DND-41 (cell line): Measurements from ENCODE around the gene TFIP11.
"Not testable (repeated sequence)": the region's sequence is repeated elsewhere in the genome, so short reads cannot be mapped to it uniquely, and the experiment has no call there.

ENCODE experiments used
- ATAC-seq: fragments of 200-7000 bp; cut with Tn5 transposase; 3 replicates; pipeline ENCODE4 v1.9.1; 2021; ENCODE audit warnings: low read depth; ENCODE audit not compliant: insufficient read depth
- DNase-seq: peaks from one replicate; pipeline ENCODE4 v3.0.0-alpha.2; 2020
- H2AFZ ChIP-seq: 2 replicates; pipeline ENCODE4 v1.6.0; 2012; ENCODE audit warnings: low read depth, low read length
- H3K27ac ChIP-seq: 2 replicates; pipeline ENCODE4 v1.5.1; 2012; ENCODE audit warnings: low read length, inconsistent platforms
- H3K27me3 ChIP-seq: fragments of 200-600 bp; sonication (generic); 2 replicates; pipeline ENCODE4 v1.6.0; 2012; ENCODE audit warnings: low read length, mild to moderate bottlenecking, inconsistent platforms; ENCODE audit not compliant: insufficient read depth, poor library complexity
- H3K36me3 ChIP-seq: 2 replicates; pipeline ENCODE4 v1.5.1; 2012; ENCODE audit warnings: low read length, inconsistent platforms; ENCODE audit not compliant: insufficient read depth
- H3K4me1 ChIP-seq: 2 replicates; pipeline ENCODE4 v1.5.1; 2012; ENCODE audit warnings: mild to moderate bottlenecking, low read length; ENCODE audit not compliant: insufficient read depth
- H3K4me2 ChIP-seq: 2 replicates; pipeline ENCODE4 v1.6.0; 2012; ENCODE audit warnings: mild to moderate bottlenecking, moderate library complexity, low read length, inconsistent platforms; ENCODE audit not compliant: insufficient read depth
- H3K4me3 ChIP-seq, 2 experiments: fragments of 200-600 bp in 1 of 2; shearing (Covaris generic) in 1 of 2; 2 replicates each; pipeline ENCODE4 v1.5.1; 2012 to 2016; ENCODE audit warnings: inconsistent platforms in 2 of 2, low read length in 2 of 2, mild to moderate bottlenecking in 2 of 2, low read depth in 1 of 2, moderate library complexity in 1 of 2
- H3K79me2 ChIP-seq: 2 replicates; pipeline ENCODE4 v1.6.0; 2012; ENCODE audit warnings: low read length, inconsistent platforms; ENCODE audit not compliant: insufficient read depth
- H3K9ac ChIP-seq: 2 replicates; pipeline ENCODE4 v1.6.0; 2012; ENCODE audit warnings: low read depth, mild to moderate bottlenecking, inconsistent platforms, low read length, moderate library complexity
- H3K9me3 ChIP-seq: 2 replicates; pipeline ENCODE4 v1.5.1; 2012; ENCODE audit warnings: low read length, moderate library complexity, mild to moderate bottlenecking, inconsistent platforms; ENCODE audit not compliant: insufficient read depth, severe bottlenecking
- H4K20me1 ChIP-seq: 2 replicates; pipeline ENCODE4 v1.6.0; 2012; ENCODE audit warnings: low read length; ENCODE audit not compliant: insufficient read depth
- EZH2 ChIP-seq: IDR thresholded peaks from 3 replicates; pipeline ENCODE4 v1.6.1; 2012; ENCODE audit warnings: borderline replicate concordance, low read depth, mild to moderate bottlenecking, moderate library complexity, low read length, inconsistent platforms; ENCODE audit not compliant: severe bottlenecking
- TF ChIP-seq, protein P1 (sequence below): IDR thresholded peaks from 2 replicates; pipeline ENCODE4 v1.5.1; 2012; ENCODE audit warnings: borderline replicate concordance, low read length, moderate library complexity, mild to moderate bottlenecking; ENCODE audit not compliant: poor library complexity, severe bottlenecking; ENCODE audit errors: extremely low read depth

TFIP11 gene

DNA sequence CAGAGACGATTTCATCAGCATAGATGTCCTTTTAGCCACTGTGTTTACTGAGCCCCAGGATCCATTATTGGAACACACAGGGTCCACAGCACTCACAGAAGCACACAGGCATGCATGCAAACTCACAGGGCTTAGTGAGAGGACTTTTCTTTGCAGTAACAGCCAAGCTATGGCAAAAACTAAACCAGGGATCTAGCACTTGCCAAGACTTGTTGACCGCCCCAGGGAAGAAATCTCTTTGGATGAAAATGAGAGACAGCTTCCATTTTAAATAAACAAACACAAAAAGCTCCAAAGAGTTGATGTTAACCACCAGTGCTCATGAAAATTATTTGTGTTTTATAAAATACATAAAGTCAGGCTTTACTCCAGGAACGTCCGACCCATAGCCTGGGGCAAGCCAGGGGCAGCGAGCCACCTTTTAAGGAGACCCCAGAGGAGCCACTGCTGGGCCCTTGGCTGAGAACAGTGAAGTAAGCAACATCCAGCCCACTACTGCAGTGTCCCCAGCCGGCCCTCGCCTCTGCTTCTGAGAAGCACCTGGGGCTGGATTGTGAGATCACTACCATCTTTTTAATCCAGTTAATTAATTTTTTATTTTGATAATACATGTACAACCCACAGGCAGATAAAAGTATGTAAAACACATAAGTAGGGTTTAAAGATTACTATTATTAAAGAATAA is 22.0 kb upstream of the TFIP11 start:
- Histone ChIP-seq H3K9ac (no peak overlapping the region), H3K4me3 (no peak overlapping the region), H4K20me1 (no peaks in the 10 kb centered on the region), H3K27ac (no peak overlapping the region), H3K36me3 (peaks cover 20% of the 10 kb centered on the region), H3K4me1 (no peaks in the 10 kb centered on the region), H3K4me2 (no peak overlapping the region), H3K27me3 (no peaks in the 10 kb centered on the region), H3K79me2 (no peaks in the 10 kb centered on the region), H2AFZ (no peak overlapping the region), H3K9me3 (no peaks in the 10 kb centered on the region)
- no peak for ATAC-seq
- DNase-seq: no peak
- TF ChIP-seq EZH2: no peak
- TF ChIP-seq, protein P1, sequence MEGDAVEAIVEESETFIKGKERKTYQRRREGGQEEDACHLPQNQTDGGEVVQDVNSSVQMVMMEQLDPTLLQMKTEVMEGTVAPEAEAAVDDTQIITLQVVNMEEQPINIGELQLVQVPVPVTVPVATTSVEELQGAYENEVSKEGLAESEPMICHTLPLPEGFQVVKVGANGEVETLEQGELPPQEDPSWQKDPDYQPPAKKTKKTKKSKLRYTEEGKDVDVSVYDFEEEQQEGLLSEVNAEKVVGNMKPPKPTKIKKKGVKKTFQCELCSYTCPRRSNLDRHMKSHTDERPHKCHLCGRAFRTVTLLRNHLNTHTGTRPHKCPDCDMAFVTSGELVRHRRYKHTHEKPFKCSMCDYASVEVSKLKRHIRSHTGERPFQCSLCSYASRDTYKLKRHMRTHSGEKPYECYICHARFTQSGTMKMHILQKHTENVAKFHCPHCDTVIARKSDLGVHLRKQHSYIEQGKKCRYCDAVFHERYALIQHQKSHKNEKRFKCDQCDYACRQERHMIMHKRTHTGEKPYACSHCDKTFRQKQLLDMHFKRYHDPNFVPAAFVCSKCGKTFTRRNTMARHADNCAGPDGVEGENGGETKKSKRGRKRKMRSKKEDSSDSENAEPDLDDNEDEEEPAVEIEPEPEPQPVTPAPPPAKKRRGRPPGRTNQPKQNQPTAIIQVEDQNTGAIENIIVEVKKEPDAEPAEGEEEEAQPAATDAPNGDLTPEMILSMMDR: no peak

DNA sequence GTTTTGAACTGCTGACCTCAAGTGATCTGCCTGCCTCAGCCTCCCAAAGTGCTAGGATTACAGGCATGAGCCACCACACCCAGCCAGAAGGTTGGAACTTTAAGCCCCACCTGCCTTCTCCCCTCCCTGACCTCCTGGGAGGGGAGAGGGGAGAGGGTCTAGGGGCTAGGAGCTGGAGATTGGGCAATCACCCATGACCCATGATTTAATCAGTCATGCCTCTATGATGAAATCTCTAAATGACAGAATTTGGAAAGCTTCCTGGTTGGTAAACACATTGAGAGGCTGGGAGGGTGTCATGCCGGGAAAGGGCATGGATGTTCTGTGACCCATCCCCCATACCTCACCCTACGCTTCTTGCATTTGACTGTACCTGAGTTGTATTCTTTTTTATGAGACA is 17.1 kb upstream of the TFIP11 start:
- no peaks in the 10 kb centered on the region for H3K27me3 ChIP-seq
- H4K20me1 ChIP-seq: no peaks in the 10 kb centered on the region
- no peak for TF ChIP-seq EZH2
- TF ChIP-seq, protein P1: no peak
- H2AFZ ChIP-seq: no peak overlapping the region
- no peak overlapping the region for H3K4me3 ChIP-seq
- no peak overlapping the region for H3K4me2 ChIP-seq
- DNase-seq (no peak), ATAC-seq (no peak)
- no peaks in the 10 kb centered on the region for H3K79me2 ChIP-seq
- H3K9me3 ChIP-seq: no peaks in the 10 kb centered on the region
- peaks cover 20% of the 10 kb centered on the region for H3K36me3 ChIP-seq
- no peak overlapping the region for H3K27ac ChIP-seq
- H3K9ac ChIP-seq: no peak overlapping the region
- H3K4me1 ChIP-seq: no peaks in the 10 kb centered on the region

DNA sequence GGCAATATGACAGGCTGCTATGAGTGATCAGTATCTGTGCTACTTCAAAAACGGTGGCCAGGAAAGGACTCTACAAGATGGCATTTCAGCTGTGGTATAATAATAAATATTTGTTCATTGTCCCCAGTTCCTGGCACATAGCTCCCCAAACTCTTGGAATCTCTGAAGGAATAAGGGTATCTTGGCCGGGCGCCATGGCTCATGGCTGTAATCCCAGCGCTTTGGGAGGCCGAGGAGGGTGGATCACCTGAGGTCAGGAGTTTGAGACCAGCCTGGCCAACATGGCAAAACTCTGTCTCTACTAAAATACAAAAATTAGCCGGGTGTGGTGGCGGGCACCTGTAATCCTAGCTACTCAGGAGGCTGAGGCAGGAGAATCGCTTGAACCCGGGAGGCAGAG is 16.2 kb upstream of the TFIP11 start:
- not testable (repeated sequence) for H2AFZ ChIP-seq, H3K4me2 ChIP-seq, H3K4me1 ChIP-seq, H3K27ac ChIP-seq, H3K9me3 ChIP-seq, DNase-seq, ATAC-seq, H3K27me3 ChIP-seq, H4K20me1 ChIP-seq, H3K9ac ChIP-seq, H3K79me2 ChIP-seq, H3K4me3 ChIP-seq
- H3K36me3 ChIP-seq: peaks cover 20% of the 10 kb centered on the region

DNA sequence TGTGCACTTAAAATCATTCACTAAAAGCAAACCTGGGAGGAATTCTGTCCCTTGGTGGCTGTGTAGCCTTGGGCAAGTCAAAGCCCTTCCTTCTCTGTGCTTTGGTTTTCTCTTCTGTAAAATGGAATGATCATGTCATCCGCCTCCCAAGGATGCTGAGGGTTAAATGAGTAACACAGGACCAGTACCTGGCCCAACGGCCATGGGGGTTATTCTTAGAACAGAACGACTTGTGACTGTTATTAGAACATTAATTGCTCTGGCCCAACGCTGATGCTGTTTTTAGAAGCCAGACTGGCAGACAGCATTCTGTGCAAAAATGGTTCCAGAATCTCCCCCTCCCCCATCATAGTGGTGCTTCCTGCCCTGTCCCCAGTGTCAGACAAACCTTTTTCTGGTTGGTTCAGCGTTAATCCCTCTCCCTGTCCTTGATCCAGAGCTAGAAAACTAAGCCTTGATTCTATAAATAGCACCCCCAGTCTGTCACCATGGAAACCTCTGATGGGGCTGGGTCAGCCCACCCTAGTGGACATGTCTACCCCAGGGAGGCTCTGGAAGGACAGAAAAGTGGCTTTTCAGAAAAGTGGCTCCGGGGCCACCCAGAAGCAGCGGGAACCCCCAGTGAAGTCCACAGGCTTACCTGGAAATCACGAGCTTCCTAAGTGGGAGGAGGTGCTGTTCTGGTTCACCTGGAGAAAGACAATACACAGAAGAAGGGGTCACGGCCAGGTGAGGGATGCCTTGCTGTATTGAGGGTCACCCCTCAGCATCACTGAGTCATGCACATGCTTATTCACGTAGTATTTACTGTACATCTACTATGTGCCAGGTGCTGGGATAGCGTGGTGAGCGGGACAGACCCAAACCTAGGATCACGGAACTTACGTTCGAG is 15.5 kb upstream of the TFIP11 start:
- no peak overlapping the region for H3K9ac ChIP-seq
- H3K36me3 ChIP-seq: peaks cover 20% of the 10 kb centered on the region
- H3K4me1 ChIP-seq: no peaks in the 10 kb centered on the region
- no peaks in the 10 kb centered on the region for H3K27me3 ChIP-seq
- no peaks in the 10 kb centered on the region for H3K9me3 ChIP-seq
- no peak overlapping the region for H3K4me3 ChIP-seq
- H3K79me2 ChIP-seq: no peaks in the 10 kb centered on the region
- no peak overlapping the region for H3K4me2 ChIP-seq
- H4K20me1 ChIP-seq: no peaks in the 10 kb centered on the region
- TF ChIP-seq, protein P1: no peak
- no peak for TF ChIP-seq EZH2
- ATAC-seq (no peak), DNase-seq (no peak)
- no peak overlapping the region for H2AFZ ChIP-seq
- no peak overlapping the region for H3K27ac ChIP-seq
